Activated CD4-positive, alpha-beta T cell treated with anti-CD3 and anti-CD28 coated beads, Interleukin-2, amount 50 U/mL, for 4 hours (primary cell): ENCODE results near the gene TPK1.
A peak's percentile ranks its signal among the peaks of the same experiment; 100 is the strongest.
"Not testable (repeated sequence)": the region's sequence is repeated elsewhere in the genome, so short reads cannot be mapped to it uniquely, and the experiment has no call there.

Experiments used
- DNase-seq, 2 experiments: peaks; one replicate each; pipeline ENCODE4 v3.0.0-alpha.2; 2020

TPK1 gene

DNA sequence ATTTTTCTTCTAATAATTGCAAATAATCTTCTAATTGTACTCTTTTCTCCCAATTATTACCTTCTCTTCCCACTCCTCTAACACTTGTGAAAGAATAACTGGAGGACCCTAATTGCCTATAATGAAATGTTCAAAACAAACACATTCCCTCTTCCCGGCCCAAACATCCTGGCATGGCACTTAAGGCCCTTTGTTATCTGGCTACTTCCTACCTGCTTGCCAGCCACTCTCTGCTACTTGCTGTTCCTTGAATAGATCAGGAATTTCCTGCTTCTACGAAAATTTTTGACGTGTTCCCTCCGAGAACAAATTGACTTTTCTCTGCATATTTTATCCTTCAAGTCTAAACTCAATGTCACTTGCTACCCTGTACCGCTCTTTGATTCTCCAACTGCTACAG, 376.2 kb downstream of the TPK1 start:
- no peak for DNase-seq

DNA sequence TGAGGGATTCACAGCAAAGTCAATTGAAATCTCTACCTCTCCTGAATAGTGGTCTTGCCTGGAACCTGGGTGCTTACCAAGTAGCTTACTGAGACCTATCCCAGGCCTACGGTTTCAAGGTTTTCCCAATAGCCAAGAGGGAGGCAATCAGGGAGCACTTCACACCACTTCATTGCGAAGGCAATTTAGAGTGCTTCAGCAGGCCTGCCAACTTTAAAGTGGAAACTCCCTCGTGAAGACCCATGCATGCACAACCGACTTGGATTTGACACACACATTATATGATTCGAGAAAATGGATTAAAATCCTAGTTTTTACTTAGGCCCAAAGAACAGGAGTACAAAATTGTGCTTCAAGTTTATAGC, 380.8 kb downstream of the TPK1 start:
- no peak for DNase-seq

DNA sequence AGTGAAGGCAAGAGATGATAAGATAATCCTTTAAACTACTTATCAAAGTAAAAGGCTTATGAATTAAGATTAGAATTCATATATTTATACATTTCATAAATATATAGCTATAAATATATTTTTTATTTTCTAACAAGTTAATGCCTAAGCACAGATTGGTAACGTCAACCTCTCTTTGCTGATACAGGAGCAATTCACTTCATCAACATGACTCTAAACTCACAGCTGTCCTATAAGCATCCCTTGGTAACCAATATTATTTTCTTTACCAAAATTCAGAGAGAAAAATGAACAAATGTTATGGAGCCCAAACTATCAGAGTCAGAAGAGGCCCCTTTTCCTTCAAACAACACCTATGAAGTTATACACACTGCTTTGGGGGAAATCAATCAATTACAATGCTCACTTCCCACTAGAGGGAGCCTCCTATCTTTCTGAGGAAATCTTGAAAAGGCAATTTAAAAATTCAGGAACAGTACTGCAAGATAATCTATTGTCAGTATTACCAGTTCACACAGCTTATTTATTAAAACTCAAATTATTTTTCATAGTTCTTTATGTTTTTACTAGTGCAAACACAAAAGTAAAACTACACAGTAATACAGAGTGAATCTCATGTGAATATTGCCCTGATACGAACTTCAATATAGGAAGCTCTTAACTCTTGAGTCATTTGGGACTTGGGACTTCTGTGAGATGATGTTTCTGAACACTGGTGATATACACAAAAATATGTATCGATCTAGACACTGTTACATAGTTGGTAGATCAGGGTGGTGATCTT, 381.4 kb downstream of the TPK1 start:
- no peak for DNase-seq

DNA sequence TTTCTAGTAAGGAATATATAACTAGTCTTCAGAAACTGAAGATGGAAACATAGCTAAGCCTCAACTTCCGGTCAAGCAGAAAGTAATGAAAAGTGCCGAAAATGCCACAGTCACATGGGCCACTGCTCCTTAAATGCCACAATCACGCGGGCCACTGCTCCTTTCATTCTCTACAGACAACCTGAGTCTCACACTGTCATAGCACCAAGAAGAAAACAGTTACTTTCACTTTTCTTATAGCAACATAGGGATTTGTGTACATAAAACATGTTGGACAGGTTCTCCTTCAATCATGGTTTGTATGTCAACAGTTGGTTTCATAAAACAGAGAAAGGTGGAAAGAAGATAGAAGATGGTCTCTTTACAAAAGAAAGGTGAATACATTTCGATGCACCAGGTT, 383.8 kb downstream of the TPK1 start:
- DNase-seq, result no peak

DNA sequence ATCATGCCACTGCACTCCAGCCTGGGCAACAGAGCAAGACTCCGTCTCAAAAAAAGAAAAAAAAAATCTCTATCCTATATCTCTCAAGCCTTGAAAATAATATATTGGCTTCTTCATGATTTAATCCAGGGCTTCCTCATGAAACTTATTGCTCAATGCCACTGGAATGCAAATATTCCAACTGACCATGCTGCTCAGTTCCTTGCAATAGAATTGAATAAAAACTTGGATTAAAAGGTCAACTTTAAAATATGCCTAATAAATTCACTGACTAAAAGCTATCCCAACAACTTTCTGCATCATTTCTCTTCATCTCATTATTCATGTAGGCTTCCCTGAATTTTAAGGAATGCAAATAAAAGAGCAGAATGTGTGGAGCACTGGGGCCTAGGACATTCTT, 390.3 kb downstream of the TPK1 start:
- DNase-seq, result no peak

DNA sequence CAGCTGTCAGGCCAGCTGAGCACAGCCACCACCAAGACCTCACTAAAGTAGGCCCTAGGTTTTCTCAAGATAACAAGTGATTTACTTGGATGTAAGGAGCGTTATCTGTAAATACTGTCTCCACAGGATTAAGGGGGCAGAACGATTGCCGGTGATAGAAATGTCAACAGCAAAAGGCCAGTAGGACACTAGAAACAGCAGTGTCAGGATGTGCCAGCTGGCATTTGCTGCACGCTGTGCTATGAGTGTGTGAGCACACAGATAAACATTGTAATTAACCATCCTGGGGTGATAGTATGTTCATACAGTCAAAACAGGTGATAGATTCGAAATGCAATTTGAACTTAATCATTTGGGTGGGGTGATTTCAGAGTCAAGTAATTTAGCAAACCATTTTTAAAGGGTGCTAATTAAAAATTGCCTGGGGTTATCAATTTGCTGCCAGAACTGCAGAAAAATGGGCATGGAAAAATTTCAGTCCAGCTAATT, 396.1 kb downstream of the TPK1 start:
- DNase-seq, result no peak

DNA sequence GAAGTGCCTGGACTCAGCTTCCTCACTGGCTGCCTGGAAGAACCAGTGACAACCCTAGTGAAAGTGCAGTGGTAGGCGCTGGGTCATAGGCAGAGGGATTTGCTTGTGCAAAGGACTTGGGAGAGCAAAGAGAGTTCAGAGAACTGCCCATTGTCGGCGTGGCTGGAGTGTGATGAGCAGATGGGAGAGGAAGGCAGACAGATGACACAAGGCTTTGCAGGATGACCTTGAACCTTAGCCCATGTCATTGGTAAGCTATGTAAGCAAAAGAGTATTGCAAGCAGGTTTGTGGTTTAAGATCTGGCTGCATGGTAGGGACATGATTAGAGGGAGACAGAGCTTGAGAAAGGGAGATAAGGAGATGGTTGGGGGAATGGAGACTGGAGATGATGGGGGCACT, 397.1 kb downstream of the TPK1 start:
- no peak for DNase-seq

DNA sequence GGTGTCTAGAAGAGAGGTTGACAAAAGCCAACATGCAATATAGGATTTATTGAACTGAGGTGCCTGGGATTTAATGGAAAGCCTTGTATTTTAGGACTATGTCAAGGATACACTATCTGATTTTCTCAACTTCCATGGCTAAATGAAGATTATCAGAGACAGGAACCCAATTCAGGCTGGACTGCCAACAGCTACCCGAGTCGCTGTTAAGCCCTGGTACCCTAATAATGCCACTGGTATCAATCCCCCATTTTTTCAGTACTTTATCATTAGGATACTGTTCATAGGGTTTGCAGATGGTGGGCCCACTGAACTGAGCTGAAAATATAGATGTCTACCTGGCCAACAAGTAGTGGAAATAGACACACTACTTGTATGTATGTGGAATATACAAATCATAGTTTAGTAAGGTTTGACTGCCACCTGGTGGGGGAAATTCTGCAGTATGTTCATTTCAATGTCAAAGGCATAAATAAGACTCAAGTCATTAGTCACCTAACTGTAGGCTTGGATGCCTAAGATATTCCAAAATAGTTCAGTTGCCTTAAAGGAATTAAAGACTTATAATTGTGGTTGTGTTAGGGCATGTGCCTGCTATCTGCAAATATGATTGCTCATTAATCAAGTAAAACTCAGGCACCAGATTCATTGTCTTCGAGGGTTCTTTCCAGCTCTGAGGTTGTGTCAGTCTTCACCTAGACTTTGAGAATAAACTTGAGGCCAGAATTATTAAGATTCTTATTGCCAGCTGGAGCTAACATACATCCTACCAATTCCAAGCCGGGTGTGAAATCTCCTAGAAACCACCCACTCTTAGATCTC, 398.3 kb downstream of the TPK1 start:
- peak; percentile 31 to 34 for DNase-seq

DNA sequence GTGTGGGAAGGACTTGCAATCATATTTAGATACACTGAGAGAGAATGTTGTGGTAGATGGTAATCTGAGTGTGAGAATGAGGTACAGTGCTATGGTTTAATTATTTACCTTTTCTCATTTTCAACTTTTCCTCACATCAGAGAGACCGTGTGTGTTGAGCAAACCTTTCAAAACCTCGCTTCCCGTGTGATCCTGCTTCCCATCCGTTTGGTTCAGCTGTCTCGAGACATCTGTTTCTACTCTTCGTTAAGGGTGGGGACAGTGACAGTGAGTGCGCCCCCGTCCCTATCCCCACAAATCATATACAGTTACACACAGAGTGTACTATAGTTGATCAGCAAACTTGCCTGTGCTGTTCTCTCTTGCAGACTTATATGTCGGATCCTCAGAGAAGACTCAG, 399.4 kb downstream of the TPK1 start:
- DNase-seq, result no peak

DNA sequence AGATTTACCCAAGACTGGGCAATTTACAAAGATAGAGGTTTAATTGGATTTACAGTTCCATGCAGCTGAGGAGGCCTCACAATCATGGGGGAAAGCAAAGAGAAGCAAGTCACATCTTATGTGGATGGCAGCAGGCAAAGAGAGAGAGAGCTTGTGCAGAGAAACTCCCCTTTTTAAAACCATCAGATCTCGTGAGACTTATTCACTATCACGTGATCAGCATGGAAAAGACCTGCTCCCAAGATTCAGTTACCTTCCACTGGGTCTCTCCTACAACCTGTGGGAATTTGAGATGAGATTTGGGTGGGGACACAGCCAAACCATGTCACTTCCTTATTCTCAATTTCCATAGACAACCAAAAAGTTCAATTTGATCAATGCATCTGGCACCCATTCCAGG, 407.4 kb downstream of the TPK1 start:
- DNase-seq, result no peak

DNA sequence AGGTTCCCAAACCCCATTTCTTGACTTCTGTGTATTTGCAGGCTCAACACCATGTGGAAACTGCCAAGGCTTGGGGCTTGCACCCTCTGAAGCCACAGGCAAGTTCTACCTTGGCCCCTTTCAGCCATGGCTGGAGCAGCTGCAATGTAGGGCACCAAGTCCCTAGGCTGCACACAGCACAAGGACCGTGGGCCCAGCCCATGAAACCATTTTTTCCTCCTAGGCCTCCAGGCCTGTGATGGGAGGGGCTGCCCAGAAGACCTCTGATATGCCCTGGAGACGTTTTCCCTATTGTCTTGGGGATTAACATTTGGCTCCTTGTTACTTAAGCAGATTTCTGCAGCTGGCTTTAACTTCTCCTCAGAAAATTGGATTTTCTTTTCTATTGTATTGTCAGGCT, 408.3 kb downstream of the TPK1 start:
- DNase-seq, result not testable (repeated sequence)

DNA sequence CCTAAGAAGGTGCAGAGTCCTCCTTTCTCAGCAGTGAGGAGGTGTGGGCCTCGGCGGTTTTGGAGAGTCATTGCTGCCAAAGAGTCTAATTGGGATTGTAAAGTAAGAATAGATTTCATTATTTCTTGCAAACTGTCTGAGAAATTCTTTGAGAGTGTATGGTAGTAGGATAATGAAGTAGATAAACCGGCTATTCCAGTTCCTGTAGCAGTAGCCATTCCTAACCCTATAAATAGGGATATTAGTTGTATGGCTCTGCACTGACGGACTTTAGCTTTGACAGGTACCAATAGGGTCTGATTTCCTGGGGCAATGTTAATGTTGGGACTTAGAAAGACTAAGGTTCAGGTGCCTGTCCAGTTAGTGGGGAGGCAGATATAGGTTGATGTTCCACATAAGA, 416.9 kb downstream of the TPK1 start:
- not testable (repeated sequence) for DNase-seq

DNA sequence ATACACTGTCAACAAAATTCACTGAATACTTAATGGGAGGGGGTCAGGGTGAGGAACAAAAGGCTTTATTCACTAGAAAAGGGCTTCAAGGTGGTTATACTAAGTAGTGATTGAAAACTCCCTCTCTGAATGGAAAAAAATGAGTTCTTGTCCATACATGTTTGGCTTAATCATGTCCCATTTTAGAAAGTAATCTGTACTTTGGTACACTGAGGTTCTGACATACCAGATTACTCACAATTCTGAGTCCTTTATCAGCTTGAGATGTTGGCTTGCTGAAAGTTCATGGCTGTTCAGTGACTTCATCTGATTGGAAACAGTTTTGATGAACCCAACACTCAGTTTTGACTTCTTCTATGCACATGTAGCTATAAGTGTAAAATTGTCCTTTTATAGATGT, 419.5 kb downstream of the TPK1 start:
- DNase-seq, result no peak

DNA sequence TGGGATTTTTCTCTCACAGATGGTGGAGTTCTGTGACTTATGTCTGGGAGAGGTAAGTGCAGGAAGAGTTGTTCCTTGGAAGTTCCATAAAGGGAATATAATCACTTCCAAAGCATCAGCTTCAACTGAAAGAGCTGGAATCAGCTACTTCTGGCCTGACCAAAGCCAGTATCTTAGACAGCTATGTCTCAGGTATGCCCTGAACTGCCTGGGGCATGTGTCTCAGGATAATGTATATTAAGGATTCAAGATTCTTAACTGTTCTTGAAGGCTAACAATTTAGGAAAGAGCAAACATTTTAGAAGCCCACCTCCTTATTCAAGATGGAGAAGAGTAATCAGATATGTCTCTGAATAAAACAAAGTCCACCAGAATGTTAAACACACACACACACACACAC, 420.0 kb downstream of the TPK1 start:
- DNase-seq, result no peak

DNA sequence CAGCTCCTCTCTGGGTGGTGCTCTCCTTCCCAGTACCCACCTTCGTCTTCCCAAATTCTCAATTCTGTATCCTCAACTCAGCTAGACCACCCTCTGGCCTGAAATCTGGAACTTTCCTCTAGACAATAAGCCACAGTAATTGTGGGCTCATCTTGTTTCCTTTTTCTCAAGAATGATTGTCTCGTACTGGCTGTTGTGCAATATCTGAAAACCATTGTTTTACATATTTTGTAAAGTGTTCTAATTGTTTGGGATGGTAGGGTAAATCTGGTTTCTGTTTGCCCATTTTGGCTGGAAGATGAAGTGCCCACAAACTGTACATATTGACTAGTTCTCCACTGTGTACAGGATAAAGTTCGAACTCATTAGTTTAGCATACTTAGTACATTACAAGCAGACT, 421.0 kb downstream of the TPK1 start:
- DNase-seq, result no peak

DNA sequence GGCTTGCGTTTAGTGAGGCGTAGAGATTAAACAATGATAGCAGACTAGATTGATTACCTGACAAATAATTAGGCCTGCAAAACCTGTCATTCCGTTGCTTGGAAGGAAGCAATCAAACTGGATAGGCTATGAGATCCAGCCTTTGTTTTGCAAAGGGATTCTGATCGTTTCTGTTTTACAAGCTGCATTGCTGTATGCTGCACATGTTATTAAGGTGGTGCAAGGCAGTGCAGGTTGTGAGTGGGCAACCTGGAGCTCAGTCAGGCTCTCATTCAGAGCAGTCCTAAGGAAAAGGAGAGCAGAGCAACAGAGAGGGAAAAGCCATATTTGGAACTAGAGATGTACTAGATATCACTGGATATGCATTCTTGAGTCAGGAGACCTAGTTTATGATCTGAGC, 425.4 kb downstream of the TPK1 start:
- DNase-seq, result no peak

DNA sequence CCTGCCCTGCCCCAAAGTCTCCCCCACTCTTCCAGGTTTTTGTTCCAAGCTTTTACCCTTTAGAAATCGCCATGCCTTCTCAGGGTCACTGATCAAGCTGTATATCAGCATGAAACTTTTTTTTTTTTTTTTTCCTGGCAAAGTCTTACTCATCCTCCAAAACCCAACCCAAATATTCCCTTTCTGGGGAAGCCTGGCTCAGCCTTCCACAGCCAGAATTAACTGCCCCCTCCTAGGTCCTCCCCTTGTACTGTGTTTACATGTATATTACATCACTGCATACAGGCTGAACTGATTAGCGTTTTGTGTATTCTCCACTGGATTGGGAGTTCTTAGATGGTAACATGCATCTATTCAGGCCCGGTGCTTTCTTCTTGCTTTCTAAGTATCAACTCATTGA, 427.7 kb downstream of the TPK1 start:
- no peak for DNase-seq

DNA sequence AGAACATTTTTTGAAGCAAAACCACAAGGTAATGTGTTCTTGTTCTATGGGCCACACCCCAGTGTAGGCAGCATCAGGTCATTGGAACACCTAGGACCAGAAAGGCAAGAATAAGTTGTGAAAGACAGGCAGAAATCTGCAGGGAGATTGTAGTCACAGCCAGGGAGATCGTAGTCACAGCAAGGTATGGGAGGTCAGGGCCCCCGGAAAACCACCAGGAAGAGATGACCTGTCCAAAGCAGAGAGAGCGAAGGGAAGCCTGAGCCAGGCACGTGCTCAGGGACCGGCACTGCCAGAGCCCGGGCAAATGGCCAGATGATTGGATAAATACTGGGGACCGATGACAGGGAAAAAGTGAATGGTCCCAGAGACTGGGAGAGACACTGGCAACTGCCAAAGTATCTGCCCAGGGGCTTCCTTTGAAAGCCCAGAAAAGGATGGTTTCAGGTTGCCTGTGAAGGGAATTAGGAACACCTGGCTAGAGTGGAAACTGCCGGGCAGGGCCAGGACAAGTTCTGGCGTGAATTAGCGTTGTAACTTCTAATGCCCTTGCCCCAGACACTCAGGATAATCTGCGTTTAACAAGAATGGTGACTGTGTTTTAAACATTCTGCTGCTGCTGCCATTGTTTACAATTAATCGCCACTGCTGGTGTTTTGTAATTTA, 428.5 kb downstream of the TPK1 start:
- DNase-seq, result no peak

DNA sequence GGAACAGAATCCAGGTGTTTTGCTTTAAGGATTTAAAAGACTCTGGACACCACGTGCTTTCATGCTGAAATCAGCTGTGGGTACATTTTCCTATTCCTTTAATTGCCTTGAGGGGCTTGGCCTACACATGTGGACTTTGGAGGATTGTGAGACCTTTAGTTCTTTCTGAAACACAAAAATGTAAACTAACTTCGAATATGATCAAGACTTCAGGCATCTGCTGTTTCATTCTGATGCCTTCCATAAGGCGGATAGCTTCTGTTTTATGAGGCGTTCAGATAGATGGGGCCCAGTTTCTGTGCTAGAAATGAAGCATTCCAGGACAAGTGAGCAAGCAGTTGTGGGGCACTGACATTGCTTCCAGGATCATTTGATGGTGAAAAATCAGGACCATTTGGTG, 430.9 kb downstream of the TPK1 start:
- no peak for DNase-seq

DNA sequence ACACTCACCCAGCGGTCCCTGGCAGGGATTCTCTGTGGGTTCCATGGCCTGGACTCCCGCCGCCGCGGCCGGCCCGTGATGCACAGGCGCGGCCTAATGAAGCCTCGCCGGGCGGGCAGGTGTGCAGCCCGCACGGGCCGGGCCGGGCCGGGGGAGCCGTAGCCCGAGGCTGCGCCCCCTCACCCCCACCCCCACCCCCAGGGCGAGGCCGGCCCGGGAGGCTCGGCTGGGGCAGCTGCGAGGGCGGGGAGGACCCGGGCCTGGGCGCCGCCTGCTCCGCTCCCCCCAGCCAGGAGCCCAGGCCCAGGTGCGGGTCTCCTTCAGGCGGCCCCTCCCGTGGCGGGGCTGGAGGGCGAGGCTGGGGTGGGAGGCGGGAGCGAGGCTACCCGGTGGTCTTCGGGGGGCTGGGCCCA, 432.2 kb downstream of the TPK1 start, which contains the start of gene NOBOX:
Gene NOBOX (minus strand): TSS at position 45 of the 413 bp plus-strand sequence.
- no peak for DNase-seq

DNA sequence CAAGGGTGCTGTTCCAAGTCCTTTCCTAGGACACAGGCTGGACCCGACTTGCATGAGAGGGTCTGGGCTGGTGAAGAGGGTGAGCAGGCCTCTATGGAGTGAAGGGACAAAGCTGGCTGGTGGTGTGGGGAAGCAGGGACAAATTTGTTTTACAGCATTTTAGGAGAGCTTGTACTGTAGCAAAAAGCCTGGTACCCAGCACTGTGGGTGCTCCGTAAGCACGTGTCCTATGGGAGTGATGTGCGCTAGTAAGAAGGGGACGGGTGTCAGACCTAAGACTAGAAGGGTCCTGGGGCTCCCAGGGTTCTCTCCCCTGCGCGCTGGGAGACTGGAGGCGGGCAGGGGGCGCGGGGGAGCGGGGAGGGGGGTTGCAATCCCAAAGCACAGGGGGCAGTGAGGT, 432.8 kb downstream of the TPK1 start:
- no peak for DNase-seq
